GM15510 (cell line): ENCODE data around the gene RMND1.

ENCODE experiments used
- POLR2A ChIP-seq: IDR thresholded peaks from 3 replicates; pipeline ENCODE4 v1.6.1; 2011; ENCODE audit warnings: borderline replicate concordance; ENCODE audit not compliant: insufficient read length; ENCODE audit errors: extremely low read depth

Gene RMND1

GRCh38 chr6:151475653-151476523, 24.0 kb upstream of the RMND1 start:
- no peak for TF ChIP-seq POLR2A

DNA sequence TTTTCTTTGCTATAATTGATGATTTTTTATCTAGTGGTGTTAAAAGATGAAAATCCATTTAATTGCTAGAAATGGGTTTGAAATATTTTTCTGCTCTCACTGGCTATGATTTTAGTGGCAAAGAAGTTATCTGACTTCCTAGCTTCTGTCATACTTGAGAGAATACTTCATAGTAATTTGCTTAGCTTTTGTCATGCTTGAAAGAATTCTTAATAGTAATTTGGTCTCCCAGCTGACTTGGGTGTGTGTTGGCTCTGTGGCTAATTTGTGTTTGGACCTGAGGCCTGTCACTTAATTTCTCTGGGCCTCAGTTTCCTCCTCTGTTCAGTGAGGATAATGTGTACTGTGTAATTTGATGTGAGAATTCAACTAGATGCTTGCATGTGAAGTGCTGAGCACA, 12.8 kb upstream of the RMND1 start:
- TF ChIP-seq POLR2A: no peak

DNA sequence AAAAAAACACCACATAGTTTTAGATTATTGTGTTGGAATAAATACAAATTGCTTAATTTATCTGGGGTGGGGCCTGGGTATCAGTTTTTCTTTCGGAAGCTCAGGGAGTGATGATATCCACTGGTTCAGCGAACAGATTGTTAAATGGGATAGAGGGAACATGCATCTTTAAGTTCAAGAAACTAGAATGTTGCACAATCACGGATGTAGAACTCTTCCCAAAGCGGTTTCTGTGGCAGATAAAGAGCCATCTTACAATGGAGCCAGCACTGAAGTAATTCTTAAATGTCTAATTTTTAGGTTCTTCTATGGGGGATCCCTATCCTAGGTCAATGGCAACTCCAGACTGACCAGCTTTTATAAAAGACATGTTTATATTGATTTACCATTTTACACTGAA, 9.7 kb upstream of the RMND1 start:
- no peak for TF ChIP-seq POLR2A

DNA sequence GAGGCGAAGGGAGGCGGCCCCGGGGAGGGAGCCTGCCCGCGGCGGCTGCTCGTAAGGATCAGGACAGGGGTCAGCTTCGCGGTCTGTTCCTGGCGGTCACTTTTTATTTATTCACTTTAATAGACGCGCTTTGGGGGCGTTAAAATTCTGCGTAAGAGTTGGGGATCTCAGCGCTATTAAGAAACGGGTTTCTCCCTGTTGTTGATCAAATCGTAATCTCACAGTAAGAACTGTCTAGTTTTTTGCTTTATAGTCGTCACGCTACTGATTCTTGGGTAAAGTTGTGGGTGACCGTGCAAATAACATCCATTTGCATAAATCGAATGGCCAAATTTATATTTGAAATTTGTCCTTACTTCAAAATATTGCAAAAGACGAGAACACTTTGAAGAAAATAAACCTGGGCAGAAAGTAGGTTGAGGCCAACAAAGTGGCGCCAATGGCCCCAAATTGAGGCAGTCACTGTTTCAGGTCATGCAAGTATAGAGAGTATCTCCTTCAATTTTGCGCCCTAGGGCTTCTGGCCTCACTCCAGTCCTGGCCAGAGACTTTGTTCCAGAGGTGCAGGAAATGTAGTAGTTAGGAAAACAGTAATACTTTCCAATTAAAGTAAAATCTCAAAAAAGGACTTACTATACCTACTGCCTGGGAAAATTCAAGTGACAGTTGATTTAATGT, 963 bp upstream of the RMND1 start:
- no peak for TF ChIP-seq POLR2A

DNA sequence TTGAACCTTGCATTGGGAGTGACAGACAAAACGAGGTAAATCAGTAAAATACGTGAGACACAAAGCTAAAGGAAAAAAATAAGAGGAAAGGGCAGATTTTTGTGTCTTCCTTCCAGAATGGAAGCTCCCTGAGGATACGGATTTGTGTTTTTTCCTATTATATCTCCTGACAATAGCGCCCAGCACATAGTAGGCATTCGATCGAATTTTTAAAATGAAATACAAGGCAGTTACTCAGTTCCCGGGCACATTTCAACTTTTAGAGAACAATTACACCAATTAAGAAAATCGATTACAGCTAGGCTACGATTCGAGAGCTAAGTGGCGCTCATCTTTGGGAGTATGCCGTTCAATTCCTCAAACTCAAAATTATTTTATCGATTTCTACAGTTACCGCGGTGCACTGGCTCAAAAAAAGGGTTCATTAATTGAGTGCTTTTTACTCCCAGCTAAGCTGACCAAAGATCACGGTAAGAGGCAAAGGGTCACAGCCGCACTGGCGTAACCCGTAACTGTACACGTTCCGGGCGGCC, 443 bp downstream of the RMND1 start:
- no peak for TF ChIP-seq POLR2A

- no peak for TF ChIP-seq POLR2A
Measured at GRCh38 chr6:151448623-151449022, 3.3 kb downstream of the RMND1 start.

DNA sequence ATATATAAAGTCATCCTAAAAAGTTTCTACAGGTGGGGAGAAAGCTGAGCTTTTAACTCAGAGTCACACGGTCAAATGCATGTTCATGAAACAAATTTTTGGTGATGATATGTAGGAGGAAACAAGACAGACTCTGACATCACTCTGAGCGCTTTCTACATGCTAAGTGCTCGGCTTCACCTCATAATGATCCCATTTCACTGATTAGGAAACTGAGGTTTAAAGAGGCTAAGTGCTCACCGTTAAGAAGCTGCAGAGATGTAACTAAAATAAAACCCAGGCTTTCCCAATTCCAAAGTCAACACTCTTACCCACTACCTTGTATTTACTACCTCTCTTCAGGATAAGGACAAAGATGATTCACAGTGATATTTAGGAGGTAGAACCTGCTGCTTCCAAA, 4.7 kb downstream of the RMND1 start:
- no peak for TF ChIP-seq POLR2A

- no peak for TF ChIP-seq POLR2A
Measured at GRCh38 chr6:151445482-151445881, 6.4 kb downstream of the RMND1 start.

DNA sequence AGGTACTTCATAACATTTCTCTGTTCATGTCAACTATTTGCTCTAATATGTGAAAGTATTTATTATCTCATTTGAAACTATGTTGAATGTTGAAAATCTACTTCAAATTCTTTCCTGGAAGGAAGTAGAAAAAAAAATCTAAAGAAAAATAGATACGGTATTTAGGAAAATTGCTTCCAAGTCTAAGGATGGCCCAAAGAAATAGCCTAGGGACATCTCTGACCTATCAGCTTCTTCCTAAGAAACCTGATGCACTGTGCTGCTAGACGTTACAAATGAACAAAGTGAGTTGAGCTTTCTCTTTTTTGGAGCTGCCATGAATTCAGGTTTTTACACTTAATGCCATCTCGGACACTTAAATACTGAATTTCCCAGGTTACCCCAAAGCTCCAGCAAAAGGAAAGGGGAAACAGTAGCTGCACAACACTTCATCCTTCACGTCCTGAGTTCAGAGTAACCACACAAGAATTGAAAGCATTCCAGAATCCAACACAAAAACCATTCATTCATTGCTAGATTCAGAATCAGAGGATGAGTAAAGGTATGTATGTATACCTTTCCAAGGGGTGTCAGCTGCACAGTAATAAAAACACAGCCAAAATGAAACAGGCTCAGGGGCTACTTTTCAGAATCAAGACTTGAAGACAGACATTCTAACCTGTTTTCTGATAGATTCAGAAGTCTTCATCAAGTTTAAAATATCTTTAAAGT, 7.9 kb downstream of the RMND1 start:
- no peak for TF ChIP-seq POLR2A

GRCh38 chr6:151443454-151443853, 8.5 kb downstream of the RMND1 start:
- TF ChIP-seq POLR2A: no peak

- no peak for TF ChIP-seq POLR2A
Measured at GRCh38 chr6:151442371-151442770, 9.6 kb downstream of the RMND1 start.

DNA sequence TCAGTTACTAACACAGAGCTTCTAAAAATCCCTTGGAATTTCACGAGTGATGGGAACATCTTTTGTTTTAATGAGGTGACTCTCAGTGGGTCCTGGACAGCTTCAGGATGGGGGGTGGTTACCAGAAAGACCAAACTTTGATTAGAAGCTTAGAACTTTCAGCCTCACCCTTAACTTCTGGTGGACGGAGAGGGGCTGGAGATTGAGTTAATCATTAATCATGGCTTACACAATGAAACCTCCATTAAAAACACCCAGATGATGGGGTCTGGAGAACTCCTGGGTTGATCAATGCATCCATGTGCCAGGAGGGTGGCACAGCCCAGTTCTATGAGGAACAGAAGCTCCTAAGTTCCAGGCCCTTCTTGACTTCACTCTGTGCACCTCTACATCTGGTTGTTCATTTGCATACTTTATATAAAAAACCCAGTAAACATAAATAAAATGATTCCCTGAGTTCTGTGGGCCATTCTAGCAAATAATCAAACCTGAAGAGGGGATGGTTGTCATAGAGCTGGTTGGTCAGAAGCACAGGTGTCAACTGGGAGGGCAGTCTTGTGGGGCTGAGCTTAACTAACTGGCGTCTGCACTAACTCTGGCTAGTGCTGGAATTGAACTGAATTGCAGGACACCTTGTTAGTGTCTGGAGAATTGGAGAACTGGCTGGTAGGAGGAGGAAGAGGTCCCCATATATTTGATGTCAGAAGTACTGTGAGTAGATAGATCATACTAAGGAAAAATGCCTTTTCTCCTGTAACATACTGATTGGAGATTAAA, 10.3 kb downstream of the RMND1 start:
- TF ChIP-seq POLR2A: no peak

- TF ChIP-seq POLR2A: no peak
Measured at GRCh38 chr6:151440930-151441329, 11.0 kb downstream of the RMND1 start.

DNA sequence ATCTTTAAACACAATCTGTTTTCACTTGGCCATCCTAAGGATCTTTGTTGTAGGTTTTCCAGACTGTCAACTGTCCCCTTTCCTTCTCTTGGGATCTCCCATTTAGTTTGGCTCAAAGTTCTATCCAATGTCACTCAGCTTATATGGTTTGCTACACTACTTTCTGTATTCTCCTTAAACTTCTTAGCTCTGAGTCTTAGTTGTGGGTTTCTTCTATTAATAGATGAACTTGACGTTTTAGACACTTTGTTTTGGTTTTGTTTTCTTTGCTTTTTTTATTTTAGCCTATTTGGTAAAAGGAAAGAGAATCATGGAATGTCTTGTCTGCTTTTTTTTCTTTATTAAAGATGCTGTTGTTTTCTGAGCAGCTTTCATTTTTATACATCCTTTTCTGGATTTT, 11.4 kb downstream of the RMND1 start:
- TF ChIP-seq POLR2A: no peak
